HL-60/S4 treated with retinoic acid at 250 ng/mL for 4 days and 3 days (cell line): ENCODE data around the gene TDO2.

ENCODE experiments used
- in situ Hi-C: fragments of 300-500 bp; cut with MboI; formaldehyde crosslinking; loops from 2 replicates; pipeline ENCODE4 v1.7.0; 2022; ENCODE audit warnings: low sequenced_read_pairs

Gene TDO2

GRCh38 chr4:155952501-155952901 lies 49.0 kb downstream of the TDO2 start:
- in situ Hi-C loops: no loop called here

GRCh38 chr4:155953151-155954117 lies 49.9 kb downstream of the TDO2 start, which contains the start of gene CTSO:
TSS of gene CTSO (minus strand) at chr4:155953866. CDS start at chr4:155953847, 19 bp downstream.
- in situ Hi-C loops: no loop called here

- in situ Hi-C loops: no loop called here
Measured at GRCh38 chr4:155954118-155954685, 50.7 kb downstream of the TDO2 start.

- in situ Hi-C loops: no loop called here
Measured at GRCh38 chr4:155954939-155955338, 51.4 kb downstream of the TDO2 start.

- in situ Hi-C loops: no loop called here
Measured at GRCh38 chr4:155956461-155956860, 53.0 kb downstream of the TDO2 start.

GRCh38 chr4:155959417-155959816 lies 55.9 kb downstream of the TDO2 start:
- in situ Hi-C loops: no loop called here

- in situ Hi-C loops: no loop called here
Measured at GRCh38 chr4:155960522-155960921, 57.0 kb downstream of the TDO2 start.

- in situ Hi-C loops: no loop called here
Measured at GRCh38 chr4:155961575-155961974, 58.1 kb downstream of the TDO2 start.

GRCh38 chr4:155962767-155963166 lies 59.3 kb downstream of the TDO2 start:
- in situ Hi-C loops: no loop called here

- in situ Hi-C loops: no loop called here
Measured at GRCh38 chr4:155964016-155964891, 60.8 kb downstream of the TDO2 start.

GRCh38 chr4:155966171-155966570 lies 62.7 kb downstream of the TDO2 start:
- in situ Hi-C loops: no loop called here

GRCh38 chr4:155966731-155967395 lies 63.4 kb downstream of the TDO2 start:
- in situ Hi-C loops: no loop called here
